Gastroesophageal sphincter (tissue), 4 donors: ENCODE results near the gene IFITM5. TPM values are rescaled to one million over a fixed set of nuclear protein-coding genes. Genes with fewer than 3 reads are reported as not detected.

ENCODE experiments used
- ATAC-seq: fragments of 150-250 bp; one replicate; pipeline ENCODE4 v1.9.1; 2016; ENCODE audit warnings: mild to moderate bottlenecking, moderate library complexity
- H3K27ac ChIP-seq, 4 donors: fragments of 200-600 bp; sonication (generic) in 3 of 4; 1 replicate in 3 of 4; 2 replicates in 1 of 4; pipeline ENCODE4 v1.5.1; 2016 to 2019
- H3K27me3 ChIP-seq: fragments of 200-600 bp; sonication (generic); one replicate; pipeline ENCODE4 v1.5.1; 2019
- H3K36me3 ChIP-seq, 2 donors: fragments of 200-600 bp; sonication (generic); one replicate each; pipeline ENCODE4 v1.5.1; 2019; ENCODE audit warnings: control low read depth in 1 of 2
- H3K4me1 ChIP-seq, 3 donors: fragments of 200-600 bp; sonication (generic); 1 replicate in 2 of 3; 2 replicates in 1 of 3; pipeline ENCODE4 v1.5.1; 2016 to 2019; ENCODE audit warnings: control low read depth in 2 of 3
- H3K4me3 ChIP-seq, 2 donors: fragments of 200-600 bp; sonication (generic); one replicate each; pipeline ENCODE4 v1.5.1; 2019; ENCODE audit warnings: mild to moderate bottlenecking in 1 of 2, moderate library complexity in 1 of 2
- H3K9me3 ChIP-seq, 3 donors: fragments of 200-600 bp; sonication (generic); one replicate each; pipeline ENCODE4 v1.5.1; 2017 to 2019; ENCODE audit warnings: control low read depth in 2 of 3
- EP300 ChIP-seq: sonication (generic); formaldehyde crosslinking; IDR thresholded peaks from one replicate; pipeline ENCODE4 v1.6.1; 2017; ENCODE audit warnings: antibody characterized with exemption, mild to moderate bottlenecking
- POLR2A ChIP-seq, 2 donors: fragments of 450-650 bp; IDR thresholded peaks; one replicate each; pipeline ENCODE4 v1.6.1; 2017; ENCODE audit warnings: antibody characterized with exemption in 2 of 2, mild to moderate bottlenecking in 2 of 2, moderate library complexity in 1 of 2
- POLR2AphosphoS5 ChIP-seq: sonication (generic); formaldehyde crosslinking; IDR thresholded peaks from one replicate; pipeline ENCODE4 v1.6.1; 2017; ENCODE audit warnings: antibody characterized with exemption
- WGBS, 2 donors: methylation state at CpG; one replicate each; pipeline ENCODE4 v1.1.5; 2018; ENCODE audit warnings: low coverage in 1 of 2; 5-methylcytosine and 5-hydroxymethylcytosine counted together
- total RNA-seq, 4 donors: library from RNA; depleted of rRNA; stranded (reverse); fragments of >200 nt; gene quantifications; one replicate each; pipeline ENCODE4 v1.1.0, GENCODE V29; 2016
- TF ChIP-seq, protein P1 (sequence below), 4 experiments: fragments of 200-600 bp in 2 of 4; fragments of 450-650 bp in 2 of 4; sonication (generic) in 1 of 4; IDR thresholded peaks; one replicate each; pipeline ENCODE4 v1.5.1; 2017 to 2019; ENCODE audit warnings: antibody characterized with exemption in 4 of 4, mild to moderate bottlenecking in 2 of 4, moderate library complexity in 2 of 4

Gene IFITM5
- total RNA-seq, 4 donors from 2014 or later: not detected

DNA sequence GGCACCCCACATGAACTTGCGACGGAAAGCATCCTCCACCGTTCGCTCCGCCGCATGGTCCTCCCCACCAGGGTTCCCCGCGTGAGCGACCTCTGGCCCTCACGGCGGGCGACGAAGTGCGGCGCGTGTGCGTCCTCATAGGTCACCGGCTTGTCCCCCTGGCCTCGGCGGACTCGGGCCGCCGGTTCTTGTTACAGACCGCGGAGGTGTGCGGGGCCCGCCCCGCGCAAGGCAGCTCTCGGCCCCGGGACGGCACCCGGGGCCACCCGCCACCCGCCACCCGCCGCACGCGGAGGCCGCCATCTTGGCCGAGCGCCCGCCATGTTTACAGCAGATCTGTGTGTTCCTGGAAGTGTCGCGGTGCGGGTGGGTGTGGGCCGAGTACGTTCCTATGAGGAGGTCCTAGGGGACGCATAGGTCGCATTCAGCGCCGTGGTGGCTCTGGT is 4.8 kb upstream of the IFITM5 start:
- Histone ChIP-seq H3K36me3 (no peaks in the 10 kb centered on the region), H3K27ac (no peak overlapping the region), H3K9me3 (no peaks in the 10 kb centered on the region), H3K27me3 (peaks cover 23% of the 10 kb centered on the region), H3K4me1 (peaks cover 0 to 47% (median 12%) of the 10 kb centered on the region in 3 donors), H3K4me3 (no peak overlapping the region)
- ATAC-seq: no peak
- TF ChIP-seq, protein P1, sequence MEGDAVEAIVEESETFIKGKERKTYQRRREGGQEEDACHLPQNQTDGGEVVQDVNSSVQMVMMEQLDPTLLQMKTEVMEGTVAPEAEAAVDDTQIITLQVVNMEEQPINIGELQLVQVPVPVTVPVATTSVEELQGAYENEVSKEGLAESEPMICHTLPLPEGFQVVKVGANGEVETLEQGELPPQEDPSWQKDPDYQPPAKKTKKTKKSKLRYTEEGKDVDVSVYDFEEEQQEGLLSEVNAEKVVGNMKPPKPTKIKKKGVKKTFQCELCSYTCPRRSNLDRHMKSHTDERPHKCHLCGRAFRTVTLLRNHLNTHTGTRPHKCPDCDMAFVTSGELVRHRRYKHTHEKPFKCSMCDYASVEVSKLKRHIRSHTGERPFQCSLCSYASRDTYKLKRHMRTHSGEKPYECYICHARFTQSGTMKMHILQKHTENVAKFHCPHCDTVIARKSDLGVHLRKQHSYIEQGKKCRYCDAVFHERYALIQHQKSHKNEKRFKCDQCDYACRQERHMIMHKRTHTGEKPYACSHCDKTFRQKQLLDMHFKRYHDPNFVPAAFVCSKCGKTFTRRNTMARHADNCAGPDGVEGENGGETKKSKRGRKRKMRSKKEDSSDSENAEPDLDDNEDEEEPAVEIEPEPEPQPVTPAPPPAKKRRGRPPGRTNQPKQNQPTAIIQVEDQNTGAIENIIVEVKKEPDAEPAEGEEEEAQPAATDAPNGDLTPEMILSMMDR (IDR thresholded peaks at IDR 0.05): no peak
- TF ChIP-seq EP300: no peak
- no peak for TF ChIP-seq POLR2A (IDR thresholded peaks at IDR 0.05)
- no peak for TF ChIP-seq POLR2AphosphoS5
- 84% methylated on average over 8 of the region's 52 CpGs; no CpG with 5 or more reads in 1 of the 2 donors for WGBS, 2 donors

DNA sequence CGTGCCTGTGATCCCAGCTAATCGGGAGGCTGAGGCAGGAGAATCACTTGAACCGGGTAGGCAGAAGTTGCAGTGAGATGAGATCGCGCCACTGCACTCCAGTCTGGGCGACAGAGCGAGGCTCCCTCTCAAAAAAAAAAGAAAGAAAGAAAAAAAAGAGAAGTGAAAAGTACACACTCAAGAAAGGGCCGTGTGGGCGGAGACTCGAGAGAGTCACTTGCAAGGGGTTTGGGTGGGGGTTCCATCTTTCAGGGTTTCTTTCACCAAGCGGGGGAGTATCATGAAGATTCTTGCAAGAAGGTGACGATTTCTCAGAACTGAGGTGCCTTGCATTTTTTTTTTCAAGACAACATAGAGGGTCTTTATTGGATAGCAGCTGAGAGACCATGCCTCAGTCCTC is 4.0 kb upstream of the IFITM5 start:
- Histone ChIP-seq H3K4me3 (no peak overlapping the region), H3K36me3 (no peaks in the 10 kb centered on the region), H3K27me3 (peaks cover 31% of the 10 kb centered on the region), H3K4me1 (peaks cover 0 to 44% (median 12%) of the 10 kb centered on the region in 3 donors), H3K9me3 (no peaks in the 10 kb centered on the region), H3K27ac (no peak overlapping the region)
- no peak for ATAC-seq
- no peak for TF ChIP-seq POLR2AphosphoS5
- TF ChIP-seq EP300: no peak
- 77 to 79% methylated on average over 4 to 10 of the region's 12 CpGs for WGBS, 2 donors

DNA sequence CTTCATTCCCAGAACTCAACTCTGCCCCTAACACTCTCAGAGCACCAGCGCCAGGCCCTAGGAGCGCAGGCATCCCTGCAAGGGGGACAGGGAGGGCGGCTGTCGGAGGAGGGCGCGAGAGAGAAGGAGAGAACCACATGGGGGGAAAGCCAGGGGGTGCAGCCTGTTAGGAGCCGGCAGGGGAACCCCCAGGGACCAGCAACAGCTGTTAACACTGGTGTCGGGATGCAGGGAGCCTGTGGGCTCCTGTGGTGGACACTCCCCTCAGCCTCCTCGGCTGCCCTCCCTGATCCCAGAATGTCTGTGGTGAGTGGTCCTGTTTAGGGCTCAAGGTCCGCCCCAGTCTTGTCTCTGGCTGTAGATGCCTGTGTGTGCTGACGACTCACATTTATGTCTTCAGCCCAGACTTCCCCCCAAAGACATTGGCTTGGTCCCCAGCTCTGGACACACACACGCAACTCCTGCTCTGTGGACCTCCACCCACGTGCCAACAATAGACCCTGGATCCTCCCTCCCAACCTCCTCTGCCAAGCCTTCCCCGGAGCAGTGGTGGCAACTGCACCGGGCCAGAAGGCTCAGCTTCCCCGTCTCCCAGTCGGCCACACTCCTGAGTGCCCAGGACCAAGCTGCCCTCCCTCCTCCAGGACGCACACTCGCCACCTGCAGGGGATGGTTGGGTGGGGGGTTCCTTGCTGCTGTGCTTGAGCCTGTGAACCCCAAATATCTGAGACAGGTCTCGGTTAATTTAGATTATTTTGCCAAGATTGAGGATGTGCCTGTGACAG is 817 bp upstream of the IFITM5 start:
- TF ChIP-seq, protein P1 (IDR thresholded peaks at IDR 0.05): peak in 1 of 4 experiments; percentile 6
- no peak for TF ChIP-seq POLR2AphosphoS5
- no peak for ATAC-seq
- Histone ChIP-seq H3K4me1 (peaks cover 0 to 24% (median 7%) of the 10 kb centered on the region in 3 donors), H3K9me3 (no peaks in the 10 kb centered on the region), H3K27me3 (peaks cover 59% of the 10 kb centered on the region), H3K36me3 (peaks cover 0 to 1% of the 10 kb centered on the region in 2 donors), H3K4me3 (no peak overlapping the region), H3K27ac (no peak overlapping the region)
- 13 to 41% methylated on average over 5 to 6 of the region's 20 CpGs for WGBS, 2 donors

DNA sequence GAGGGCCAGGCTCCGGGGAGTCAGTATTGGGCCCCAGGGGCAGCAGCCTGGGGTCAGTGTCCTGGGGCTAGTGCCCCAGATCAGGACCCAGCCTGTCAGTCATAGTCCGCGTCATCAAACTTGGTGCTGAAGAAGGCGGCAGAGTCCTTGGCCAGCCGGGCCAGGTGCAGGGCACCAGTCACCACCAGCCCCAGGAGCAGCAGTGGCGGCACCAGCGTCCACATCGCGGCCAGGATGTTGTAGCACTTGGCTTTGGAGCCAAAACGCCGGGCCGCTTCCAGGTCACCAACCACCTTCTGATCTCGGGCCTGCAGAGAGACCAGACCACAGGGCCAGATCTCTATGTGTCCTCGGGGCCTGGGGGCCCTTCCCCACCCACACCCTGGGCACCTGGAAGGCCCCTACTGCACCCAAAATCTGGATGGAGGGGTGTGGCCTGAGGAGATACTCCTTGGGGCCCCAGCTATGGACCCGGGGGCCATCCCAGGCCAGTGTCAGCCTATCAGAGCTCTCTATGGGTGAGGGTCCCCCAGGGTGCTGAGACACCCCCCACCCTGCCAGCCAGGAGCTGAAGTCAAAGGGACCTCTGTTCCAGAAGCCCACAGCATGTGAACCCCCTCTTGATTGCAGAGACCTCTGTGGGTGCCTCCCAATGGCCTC is 790 bp downstream of the IFITM5 start:
- Histone ChIP-seq H3K27ac (peak overlapping the region in 1 of 4 donors; percentile 47), H3K4me1 (peaks cover 0 to 15% (median 4%) of the 10 kb centered on the region in 3 donors), H3K9me3 (no peaks in the 10 kb centered on the region), H3K27me3 (peaks cover 59% of the 10 kb centered on the region), H3K36me3 (peaks cover 0 to 18% of the 10 kb centered on the region in 2 donors), H3K4me3 (no peak overlapping the region)
- WGBS, 2 donors: no CpG with 5 or more reads among the region's 15 CpGs
- TF ChIP-seq EP300 (no peak), POLR2AphosphoS5 (no peak), POLR2A (IDR thresholded peaks at IDR 0.05) (no peak)
- TF ChIP-seq, protein P1 (IDR thresholded peaks at IDR 0.05): no peak
- ATAC-seq: no peak

DNA sequence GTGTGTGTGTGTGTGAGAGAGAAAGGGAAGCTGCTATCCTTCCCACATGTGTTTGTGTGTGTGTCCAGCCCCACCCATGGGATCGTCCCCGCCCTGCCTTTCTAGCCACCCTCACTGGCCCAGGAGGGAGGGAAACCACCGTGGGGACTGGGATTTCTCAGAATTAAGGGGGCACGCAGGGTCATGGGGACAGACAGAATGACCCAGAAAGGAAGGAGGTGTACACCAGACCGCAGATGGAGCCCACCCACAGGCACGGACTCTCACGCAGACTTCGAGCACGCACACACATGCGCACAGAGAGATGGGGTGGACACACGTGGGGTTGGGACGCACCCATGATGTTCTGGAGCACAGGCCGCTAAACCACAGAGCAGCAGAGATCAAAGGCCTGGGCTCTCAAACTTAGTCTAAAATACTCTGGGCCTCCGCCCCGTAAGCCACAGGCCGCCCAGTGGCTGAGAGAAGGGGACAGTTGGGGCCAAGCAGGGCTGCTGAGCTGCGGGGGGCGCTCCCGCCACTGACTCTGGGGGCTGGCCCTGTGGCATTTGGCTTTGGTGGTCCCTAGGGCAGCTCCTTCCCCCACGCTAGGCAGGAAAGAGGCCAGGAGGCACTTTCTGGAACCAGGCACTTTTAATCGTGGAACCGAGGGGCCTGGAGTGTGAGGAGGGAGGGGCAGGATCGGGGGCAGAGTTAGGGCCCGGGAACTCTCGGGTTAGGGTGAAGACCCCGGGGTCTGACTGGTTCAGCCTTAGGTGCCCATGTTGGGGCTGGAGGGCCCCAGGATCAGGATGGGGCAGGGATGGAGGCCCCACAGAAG is 1.5 kb downstream of the IFITM5 start:
- peak; percentile 42 for ATAC-seq
- peak overlapping the region in 1 of 4 donors; percentile 47 for H3K27ac ChIP-seq
- peaks cover 0 to 24% of the 10 kb centered on the region in 2 donors for H3K36me3 ChIP-seq
- H3K4me1 ChIP-seq: peaks cover 0 to 15% (median 4%) of the 10 kb centered on the region in 3 donors
- no peak overlapping the region for H3K4me3 ChIP-seq
- no peak for TF ChIP-seq POLR2AphosphoS5
- no peak for TF ChIP-seq EP300
- TF ChIP-seq POLR2A (IDR thresholded peaks at IDR 0.05): no peak
- TF ChIP-seq, protein P1 (IDR thresholded peaks at IDR 0.05): no peak
- H3K9me3 ChIP-seq: no peaks in the 10 kb centered on the region
- H3K27me3 ChIP-seq: peaks cover 59% of the 10 kb centered on the region
- WGBS, 2 donors: 31 to 77% methylated on average over 3 to 14 of the region's 26 CpGs
